ENCODE measurements around the gene RANBP1. TPM values are rescaled to one million over a fixed set of nuclear protein-coding genes. Genes with fewer than 3 reads are reported as not detected.

Gene RANBP1
- total RNA-seq, 1 experiment from 2014 or later: 443 TPM

DNA sequence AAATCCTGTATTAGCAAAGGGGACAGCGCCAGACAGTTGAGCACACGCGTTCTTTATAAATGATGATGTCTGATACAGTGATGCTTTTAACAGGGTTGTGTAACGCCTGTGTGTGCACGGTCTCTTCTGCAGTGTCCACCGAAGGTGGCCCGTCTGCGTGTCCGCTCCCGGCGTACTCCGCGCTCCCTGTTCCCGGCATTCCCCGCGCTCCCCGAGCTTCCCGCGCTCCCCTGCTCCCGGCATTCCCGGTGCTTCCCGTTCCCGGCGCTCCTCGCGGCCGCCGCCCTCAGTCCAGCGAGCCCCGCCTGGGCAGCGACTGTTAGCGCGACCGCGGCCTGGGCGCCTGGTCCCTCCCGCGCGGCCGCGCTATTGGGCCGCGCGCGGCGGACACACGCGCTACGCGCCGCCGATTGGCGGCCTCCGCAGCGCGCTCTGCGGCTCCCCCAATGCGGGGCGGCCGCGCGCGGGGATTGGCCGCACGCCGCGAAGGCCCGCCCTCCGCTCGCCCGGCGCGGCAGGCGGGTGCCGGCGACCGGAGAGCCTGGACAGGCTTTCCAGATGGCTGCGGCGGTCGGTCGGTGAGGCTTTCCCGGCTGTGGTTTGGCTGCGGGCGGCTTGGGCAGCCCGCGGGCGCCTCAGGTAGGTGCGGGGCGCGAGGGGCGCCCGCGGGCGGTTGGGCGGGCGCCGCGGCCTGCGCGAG is 36.0 kb upstream of the RANBP1 start, which contains the start of gene DGCR8 (continued):
- TF ChIP-seq E2F4 (CRISPR knock-in tag; IDR thresholded peaks at IDR 0.05; ENCODE audit: borderline replicate concordance, low read depth): peak; percentile 98
- TF ChIP-seq PRRX2 (CRISPR knock-in tag; IDR thresholded peaks at IDR 0.05): no peak
- no peak for TF ChIP-seq ZNF512 (CRISPR knock-in tag; IDR thresholded peaks at IDR 0.05; ENCODE audit: borderline replicate concordance)
- TF ChIP-seq ZSCAN18 (CRISPR knock-in tag; IDR thresholded peaks at IDR 0.05): no peak
- TF ChIP-seq, protein P1, sequence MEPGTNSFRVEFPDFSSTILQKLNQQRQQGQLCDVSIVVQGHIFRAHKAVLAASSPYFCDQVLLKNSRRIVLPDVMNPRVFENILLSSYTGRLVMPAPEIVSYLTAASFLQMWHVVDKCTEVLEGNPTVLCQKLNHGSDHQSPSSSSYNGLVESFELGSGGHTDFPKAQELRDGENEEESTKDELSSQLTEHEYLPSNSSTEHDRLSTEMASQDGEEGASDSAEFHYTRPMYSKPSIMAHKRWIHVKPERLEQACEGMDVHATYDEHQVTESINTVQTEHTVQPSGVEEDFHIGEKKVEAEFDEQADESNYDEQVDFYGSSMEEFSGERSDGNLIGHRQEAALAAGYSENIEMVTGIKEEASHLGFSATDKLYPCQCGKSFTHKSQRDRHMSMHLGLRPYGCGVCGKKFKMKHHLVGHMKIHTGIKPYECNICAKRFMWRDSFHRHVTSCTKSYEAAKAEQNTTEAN (CRISPR knock-in tag; IDR thresholded peaks at IDR 0.05): 0 out of 2 replicates have a peak, but pooled peaks have one; percentile 28
- TF ChIP-seq CREB1 (CRISPR knock-in tag; IDR thresholded peaks at IDR 0.05): no peak
- TF ChIP-seq SP1 (CRISPR knock-in tag; conservative IDR thresholded peaks at IDR 0.05): peak; percentile 84
- no peak for TF ChIP-seq PRDM15 (CRISPR knock-in tag; IDR thresholded peaks at IDR 0.05)
- TF ChIP-seq, protein P2, sequence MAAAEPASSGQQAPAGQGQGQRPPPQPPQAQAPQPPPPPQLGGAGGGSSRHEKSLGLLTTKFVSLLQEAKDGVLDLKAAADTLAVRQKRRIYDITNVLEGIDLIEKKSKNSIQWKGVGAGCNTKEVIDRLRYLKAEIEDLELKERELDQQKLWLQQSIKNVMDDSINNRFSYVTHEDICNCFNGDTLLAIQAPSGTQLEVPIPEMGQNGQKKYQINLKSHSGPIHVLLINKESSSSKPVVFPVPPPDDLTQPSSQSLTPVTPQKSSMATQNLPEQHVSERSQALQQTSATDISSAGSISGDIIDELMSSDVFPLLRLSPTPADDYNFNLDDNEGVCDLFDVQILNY (CRISPR knock-in tag; IDR thresholded peaks at IDR 0.05): peak; percentile 100
- peak; percentile 94 for TF ChIP-seq MYBL2 (CRISPR knock-in tag; IDR thresholded peaks at IDR 0.05)
- TF ChIP-seq, protein P3, sequence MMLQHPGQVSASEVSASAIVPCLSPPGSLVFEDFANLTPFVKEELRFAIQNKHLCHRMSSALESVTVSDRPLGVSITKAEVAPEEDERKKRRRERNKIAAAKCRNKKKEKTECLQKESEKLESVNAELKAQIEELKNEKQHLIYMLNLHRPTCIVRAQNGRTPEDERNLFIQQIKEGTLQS (CRISPR knock-in tag; conservative IDR thresholded peaks at IDR 0.05): no peak
- TF ChIP-seq ZNF121 (CRISPR knock-in tag; IDR thresholded peaks at IDR 0.05): peak; percentile 94
- TF ChIP-seq TEAD4 (CRISPR knock-in tag; IDR thresholded peaks at IDR 0.05): no peak
- TF ChIP-seq RELA (CRISPR knock-in tag; IDR thresholded peaks at IDR 0.05; ENCODE audit: borderline replicate concordance): no peak
- TF ChIP-seq KAT7 (CRISPR knock-in tag; IDR thresholded peaks at IDR 0.05; ENCODE audit: borderline replicate concordance): 0 out of 2 replicates have a peak, but pooled peaks have one; percentile 59
- TF ChIP-seq ZNF263 (CRISPR knock-in tag; IDR thresholded peaks at IDR 0.05; ENCODE audit: low read depth): no peak
- no peak for TF ChIP-seq ZBTB21 (CRISPR knock-in tag; IDR thresholded peaks at IDR 0.05; ENCODE audit: borderline replicate concordance)
- TF ChIP-seq, protein P4, sequence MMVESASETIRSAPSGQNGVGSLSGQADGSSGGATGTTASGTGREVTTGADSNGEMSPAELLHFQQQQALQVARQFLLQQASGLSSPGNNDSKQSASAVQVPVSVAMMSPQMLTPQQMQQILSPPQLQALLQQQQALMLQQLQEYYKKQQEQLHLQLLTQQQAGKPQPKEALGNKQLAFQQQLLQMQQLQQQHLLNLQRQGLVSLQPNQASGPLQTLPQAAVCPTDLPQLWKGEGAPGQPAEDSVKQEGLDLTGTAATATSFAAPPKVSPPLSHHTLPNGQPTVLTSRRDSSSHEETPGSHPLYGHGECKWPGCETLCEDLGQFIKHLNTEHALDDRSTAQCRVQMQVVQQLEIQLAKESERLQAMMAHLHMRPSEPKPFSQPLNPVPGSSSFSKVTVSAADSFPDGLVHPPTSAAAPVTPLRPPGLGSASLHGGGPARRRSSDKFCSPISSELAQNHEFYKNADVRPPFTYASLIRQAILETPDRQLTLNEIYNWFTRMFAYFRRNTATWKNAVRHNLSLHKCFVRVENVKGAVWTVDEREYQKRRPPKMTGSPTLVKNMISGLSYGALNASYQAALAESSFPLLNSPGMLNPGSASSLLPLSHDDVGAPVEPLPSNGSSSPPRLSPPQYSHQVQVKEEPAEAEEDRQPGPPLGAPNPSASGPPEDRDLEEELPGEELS (CRISPR knock-in tag; IDR thresholded peaks at IDR 0.05): peak; percentile 91
- no peak for TF ChIP-seq FOXJ3 (CRISPR knock-in tag; IDR thresholded peaks at IDR 0.05; ENCODE audit: borderline replicate concordance)
- TF ChIP-seq, protein P5, sequence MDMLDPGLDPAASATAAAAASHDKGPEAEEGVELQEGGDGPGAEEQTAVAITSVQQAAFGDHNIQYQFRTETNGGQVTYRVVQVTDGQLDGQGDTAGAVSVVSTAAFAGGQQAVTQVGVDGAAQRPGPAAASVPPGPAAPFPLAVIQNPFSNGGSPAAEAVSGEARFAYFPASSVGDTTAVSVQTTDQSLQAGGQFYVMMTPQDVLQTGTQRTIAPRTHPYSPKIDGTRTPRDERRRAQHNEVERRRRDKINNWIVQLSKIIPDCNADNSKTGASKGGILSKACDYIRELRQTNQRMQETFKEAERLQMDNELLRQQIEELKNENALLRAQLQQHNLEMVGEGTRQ (CRISPR knock-in tag; IDR thresholded peaks at IDR 0.05): no peak
- peak; percentile 90; the same call in 1 of the 2 replicates for TF ChIP-seq NFE2L1 (CRISPR knock-in tag; IDR thresholded peaks at IDR 0.05)
- peak; percentile 51; the same call in 1 of the 2 replicates for TF ChIP-seq ZNF232 (CRISPR knock-in tag; IDR thresholded peaks at IDR 0.05)
- no peak for TF ChIP-seq RORB (CRISPR knock-in tag; IDR thresholded peaks at IDR 0.05)
- peak; percentile 96 for TF ChIP-seq NFYB (CRISPR knock-in tag; conservative IDR thresholded peaks at IDR 0.05; ENCODE audit: low read depth)
- no peak for TF ChIP-seq CDX4 (CRISPR knock-in tag; IDR thresholded peaks at IDR 0.05; ENCODE audit: borderline replicate concordance)
